Kidney epithelial cell (primary cell): ENCODE data around the gene SPNS3. TPM values are rescaled to one million over a fixed set of nuclear protein-coding genes. Genes with fewer than 3 reads are reported as not detected.

Source experiments
- DNase-seq: peaks from one replicate; pipeline ENCODE4 v3.0.0-alpha.2; 2010; ENCODE audit warnings: low read depth
- H3K27me3 ChIP-seq: 2 replicates; pipeline ENCODE4 v1.6.0; 2011; ENCODE audit warnings: low read length; ENCODE audit not compliant: control insufficient read depth, insufficient read depth
- H3K36me3 ChIP-seq: 2 replicates; pipeline ENCODE4 v1.5.1; 2011; ENCODE audit warnings: low read length; ENCODE audit not compliant: control insufficient read depth, insufficient read depth
- H3K4me3 ChIP-seq: 2 replicates; pipeline ENCODE4 v1.5.1; 2011; ENCODE audit warnings: low read depth, mild to moderate bottlenecking, control low read depth, low read length
- total RNA-seq: library from RNA; depleted of rRNA; stranded (reverse); fragments of >200 nt; gene quantifications from 2 replicates; pipeline ENCODE4 v1.2.3, GENCODE V29; 2015
- TF ChIP-seq, protein P1 (sequence below): IDR thresholded peaks from 2 replicates; pipeline ENCODE4 v1.5.1; 2011; ENCODE audit warnings: mild to moderate bottlenecking, moderate library complexity, low read length, control low read depth, inconsistent platforms; ENCODE audit not compliant: insufficient read depth, poor library complexity, severe bottlenecking

The SPNS3 gene
- total RNA-seq, 1 donor from 2014 or later, result 0.58 TPM

DNA sequence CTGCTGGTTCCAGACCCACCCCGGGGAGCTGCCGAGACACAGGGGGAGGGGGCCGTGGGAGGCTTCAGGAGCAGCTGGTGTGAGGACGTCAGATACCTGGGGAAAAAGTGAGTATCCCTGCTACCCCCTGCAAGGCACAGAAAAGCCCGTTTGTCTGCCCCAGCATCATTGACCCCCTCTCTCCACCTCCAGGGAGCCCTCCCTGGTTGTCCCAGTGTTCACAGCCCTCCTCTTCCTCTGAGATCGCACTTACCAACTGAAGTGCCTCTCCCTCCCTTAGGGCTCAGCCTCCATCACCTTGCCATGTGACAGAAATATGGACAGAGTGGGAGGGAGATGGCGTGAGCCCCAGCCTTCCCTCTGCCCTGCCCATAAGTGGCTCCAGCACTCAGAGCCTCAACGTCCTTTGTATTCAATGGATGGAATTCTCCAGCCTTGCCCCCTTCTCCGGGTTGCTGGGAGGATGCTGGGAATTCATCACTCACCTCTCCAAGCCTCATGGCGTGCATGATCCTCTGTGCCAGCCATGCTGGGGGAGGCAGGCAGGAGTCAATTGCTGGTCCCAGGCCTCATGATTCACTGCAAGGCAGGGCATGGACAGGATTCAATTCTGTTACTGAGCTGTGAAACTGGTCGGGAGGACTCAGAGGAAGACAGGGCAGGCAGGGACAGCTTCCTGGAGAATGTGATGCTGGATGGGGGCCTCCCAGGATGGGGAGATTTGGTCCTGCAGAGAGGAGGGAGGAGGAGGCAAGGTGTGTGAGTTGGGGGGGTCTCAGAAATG, 14.6 kb downstream of the SPNS3 start:
- Histone ChIP-seq H3K36me3 (no peaks in the 10 kb centered on the region), H3K27me3 (peaks cover 4% of the 10 kb centered on the region), H3K4me3 (no peak overlapping the region)
- TF ChIP-seq, protein P1, sequence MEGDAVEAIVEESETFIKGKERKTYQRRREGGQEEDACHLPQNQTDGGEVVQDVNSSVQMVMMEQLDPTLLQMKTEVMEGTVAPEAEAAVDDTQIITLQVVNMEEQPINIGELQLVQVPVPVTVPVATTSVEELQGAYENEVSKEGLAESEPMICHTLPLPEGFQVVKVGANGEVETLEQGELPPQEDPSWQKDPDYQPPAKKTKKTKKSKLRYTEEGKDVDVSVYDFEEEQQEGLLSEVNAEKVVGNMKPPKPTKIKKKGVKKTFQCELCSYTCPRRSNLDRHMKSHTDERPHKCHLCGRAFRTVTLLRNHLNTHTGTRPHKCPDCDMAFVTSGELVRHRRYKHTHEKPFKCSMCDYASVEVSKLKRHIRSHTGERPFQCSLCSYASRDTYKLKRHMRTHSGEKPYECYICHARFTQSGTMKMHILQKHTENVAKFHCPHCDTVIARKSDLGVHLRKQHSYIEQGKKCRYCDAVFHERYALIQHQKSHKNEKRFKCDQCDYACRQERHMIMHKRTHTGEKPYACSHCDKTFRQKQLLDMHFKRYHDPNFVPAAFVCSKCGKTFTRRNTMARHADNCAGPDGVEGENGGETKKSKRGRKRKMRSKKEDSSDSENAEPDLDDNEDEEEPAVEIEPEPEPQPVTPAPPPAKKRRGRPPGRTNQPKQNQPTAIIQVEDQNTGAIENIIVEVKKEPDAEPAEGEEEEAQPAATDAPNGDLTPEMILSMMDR, result no peak
- DNase-seq, result no peak

DNA sequence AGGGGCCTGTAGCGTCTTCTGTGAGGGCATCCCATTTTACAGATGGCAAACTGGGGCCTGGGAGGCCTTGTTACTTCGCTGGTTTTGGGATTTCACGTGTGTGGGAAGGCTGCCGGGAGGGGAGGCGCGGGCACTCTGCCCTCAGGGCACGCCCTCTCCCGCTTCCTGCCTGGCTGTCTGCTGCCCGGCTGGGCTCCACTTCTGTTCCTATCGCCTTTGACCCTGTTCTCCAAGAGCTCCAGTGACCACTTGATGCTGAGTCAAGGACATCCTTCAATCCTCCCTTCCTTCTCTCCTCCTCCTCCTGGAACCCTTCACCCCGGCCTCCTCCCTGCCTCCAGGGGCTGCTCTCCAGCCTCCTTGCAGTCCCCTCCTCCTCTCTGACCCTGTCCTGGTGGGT, 16.0 kb downstream of the SPNS3 start:
- DNase-seq, result no peak
- Histone ChIP-seq H3K36me3 (no peaks in the 10 kb centered on the region), H3K4me3 (no peak overlapping the region), H3K27me3 (peaks cover 4% of the 10 kb centered on the region)
- TF ChIP-seq, protein P1, result no peak

DNA sequence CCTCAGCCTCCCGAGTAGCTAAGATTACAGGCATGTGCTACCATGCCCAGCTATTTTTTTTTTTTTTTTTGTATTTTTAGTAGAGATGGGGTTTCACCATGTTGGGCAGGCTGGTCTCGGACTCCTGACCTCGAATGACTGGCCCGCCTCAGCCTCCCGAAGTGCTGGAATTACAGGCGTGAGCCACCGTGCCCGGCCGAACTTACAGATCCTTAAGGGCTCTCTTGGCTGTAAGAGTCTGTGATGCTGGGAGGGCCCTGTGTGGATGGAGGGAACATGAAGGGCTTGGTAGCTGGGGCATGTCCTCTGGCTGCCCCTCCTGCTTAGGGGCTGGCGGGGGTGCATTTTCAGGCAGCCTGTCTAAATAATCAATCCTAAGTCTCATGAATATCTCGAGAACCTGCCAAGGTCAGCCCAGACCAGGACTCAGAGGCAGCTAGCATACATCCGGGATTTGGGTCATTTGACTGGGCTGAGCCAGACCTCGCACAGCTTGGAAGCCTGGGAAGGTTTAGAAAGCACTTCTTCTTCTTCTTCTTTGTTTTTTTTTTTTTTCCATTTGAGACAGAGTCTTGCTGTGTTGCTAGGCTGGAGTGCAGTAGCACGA, 17.1 kb downstream of the SPNS3 start:
- Histone ChIP-seq H3K36me3 (no peaks in the 10 kb centered on the region), H3K27me3 (peaks cover 4% of the 10 kb centered on the region), H3K4me3 (no peak overlapping the region)
- no peak for DNase-seq
- TF ChIP-seq, protein P1, result no peak

DNA sequence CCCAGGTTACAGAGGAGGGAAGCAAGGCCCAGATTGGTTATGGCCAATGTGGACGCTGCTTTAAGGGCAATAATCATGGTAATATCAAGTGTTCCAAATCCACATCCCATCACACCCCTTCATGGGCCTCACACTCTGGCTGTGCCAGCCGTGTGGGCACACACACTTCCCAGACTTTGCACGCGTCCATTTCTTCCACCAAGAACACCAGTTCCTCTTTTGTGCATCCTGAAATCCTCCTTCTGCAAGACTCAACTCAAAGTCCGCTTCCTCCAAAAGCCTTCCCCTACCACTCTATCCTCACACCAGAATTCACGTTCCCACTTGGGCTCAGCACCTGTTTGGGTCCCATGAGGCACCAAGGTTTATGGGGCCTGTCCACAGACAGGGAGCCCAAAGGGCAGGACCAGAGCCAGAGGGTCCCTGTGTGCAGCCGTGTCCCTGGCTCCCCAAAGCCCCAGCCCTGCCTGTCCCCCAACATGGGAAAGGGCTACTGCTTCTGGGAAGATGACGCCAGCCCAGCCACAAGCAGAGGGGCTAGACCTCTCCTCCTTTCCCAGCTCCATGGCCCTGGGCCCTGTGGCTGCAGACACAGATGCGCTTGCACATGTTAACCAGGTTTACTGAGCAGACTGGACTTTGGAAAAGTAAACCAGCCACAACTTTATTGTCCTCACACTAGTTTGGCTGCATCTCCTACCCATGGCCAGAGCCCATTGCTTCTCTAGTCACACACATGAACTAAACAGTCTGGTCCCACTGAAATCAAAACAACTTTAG, 20.3 kb downstream of the SPNS3 start:
- TF ChIP-seq, protein P1, result no peak
- no peak for DNase-seq
- Histone ChIP-seq H3K36me3 (no peaks in the 10 kb centered on the region), H3K4me3 (no peak overlapping the region), H3K27me3 (peaks cover 4% of the 10 kb centered on the region)

DNA sequence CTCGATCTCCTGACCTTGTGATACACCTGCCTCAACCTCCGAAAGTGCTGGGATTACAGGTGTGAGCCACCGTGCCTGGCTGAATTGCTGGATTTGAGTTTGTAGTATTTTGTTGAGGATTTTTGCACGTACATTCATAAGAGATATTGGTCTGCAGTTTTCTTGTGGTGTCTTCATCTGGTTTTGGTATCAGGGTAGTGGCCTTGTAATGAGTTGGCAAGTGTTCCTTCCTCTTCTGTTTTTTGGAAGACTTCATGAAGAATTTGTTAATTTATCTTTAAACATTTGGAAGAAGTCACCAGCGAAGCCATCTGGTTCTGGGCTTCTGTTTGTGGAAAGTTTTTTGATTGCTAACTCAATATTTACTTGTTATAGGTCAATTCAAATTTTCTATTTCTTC, 26.9 kb downstream of the SPNS3 start:
- H3K27me3 ChIP-seq, result no peaks in the 10 kb centered on the region
- H3K4me3 ChIP-seq, result no peak overlapping the region
- H3K36me3 ChIP-seq, result no peaks in the 10 kb centered on the region
- TF ChIP-seq, protein P1, result no peak
- DNase-seq, result no peak
